ENCODE data around the gene OR6S1.
"Not testable (repeated sequence)": the region's sequence is repeated elsewhere in the genome, so short reads cannot be mapped to it uniquely, and the experiment has no call there.

Gene OR6S1

GRCh38 chr14:20671597-20672283, 30.2 kb upstream of the OR6S1 start:
- TF ChIP-seq MAX (IDR thresholded peaks at IDR 0.05; ENCODE audit: low read depth, low read length) (no peak), MYC (IDR thresholded peaks at IDR 0.05; ENCODE audit: low read depth, low read length) (no peak), POLR2A (IDR thresholded peaks at IDR 0.05; ENCODE audit: extremely low read depth, insufficient read length) (no peak)
- TF ChIP-seq, protein P1, sequence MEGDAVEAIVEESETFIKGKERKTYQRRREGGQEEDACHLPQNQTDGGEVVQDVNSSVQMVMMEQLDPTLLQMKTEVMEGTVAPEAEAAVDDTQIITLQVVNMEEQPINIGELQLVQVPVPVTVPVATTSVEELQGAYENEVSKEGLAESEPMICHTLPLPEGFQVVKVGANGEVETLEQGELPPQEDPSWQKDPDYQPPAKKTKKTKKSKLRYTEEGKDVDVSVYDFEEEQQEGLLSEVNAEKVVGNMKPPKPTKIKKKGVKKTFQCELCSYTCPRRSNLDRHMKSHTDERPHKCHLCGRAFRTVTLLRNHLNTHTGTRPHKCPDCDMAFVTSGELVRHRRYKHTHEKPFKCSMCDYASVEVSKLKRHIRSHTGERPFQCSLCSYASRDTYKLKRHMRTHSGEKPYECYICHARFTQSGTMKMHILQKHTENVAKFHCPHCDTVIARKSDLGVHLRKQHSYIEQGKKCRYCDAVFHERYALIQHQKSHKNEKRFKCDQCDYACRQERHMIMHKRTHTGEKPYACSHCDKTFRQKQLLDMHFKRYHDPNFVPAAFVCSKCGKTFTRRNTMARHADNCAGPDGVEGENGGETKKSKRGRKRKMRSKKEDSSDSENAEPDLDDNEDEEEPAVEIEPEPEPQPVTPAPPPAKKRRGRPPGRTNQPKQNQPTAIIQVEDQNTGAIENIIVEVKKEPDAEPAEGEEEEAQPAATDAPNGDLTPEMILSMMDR (IDR thresholded peaks at IDR 0.05; ENCODE audit: low read depth, low read length), result no peak
- DNase-seq (ENCODE audit: low read depth), result no peak
- H3K4me3 ChIP-seq (ENCODE audit: low read depth, low read length), result no peak overlapping the region

GRCh38 chr14:20668969-20669368, 27.5 kb upstream of the OR6S1 start:
- DNase-seq (ENCODE audit: low read depth), result no peak
- TF ChIP-seq POLR2A (IDR thresholded peaks at IDR 0.05; ENCODE audit: extremely low read depth, insufficient read length) (no peak), MYC (IDR thresholded peaks at IDR 0.05; ENCODE audit: low read depth, low read length) (no peak)
- no peak overlapping the region for H3K4me3 ChIP-seq (ENCODE audit: low read depth, low read length)

GRCh38 chr14:20667957-20668356, 26.5 kb upstream of the OR6S1 start:
- no peak overlapping the region for H3K4me3 ChIP-seq (ENCODE audit: low read depth, low read length)
- TF ChIP-seq POLR2A (IDR thresholded peaks at IDR 0.05; ENCODE audit: extremely low read depth, insufficient read length), result no peak
- TF ChIP-seq MYC (IDR thresholded peaks at IDR 0.05; ENCODE audit: low read depth, low read length), result no peak
- TF ChIP-seq, protein P1 (IDR thresholded peaks at IDR 0.05; ENCODE audit: low read depth, low read length), result no peak
- no peak for TF ChIP-seq MAX (IDR thresholded peaks at IDR 0.05; ENCODE audit: low read depth, low read length)
- no peak for DNase-seq (ENCODE audit: low read depth)

DNA sequence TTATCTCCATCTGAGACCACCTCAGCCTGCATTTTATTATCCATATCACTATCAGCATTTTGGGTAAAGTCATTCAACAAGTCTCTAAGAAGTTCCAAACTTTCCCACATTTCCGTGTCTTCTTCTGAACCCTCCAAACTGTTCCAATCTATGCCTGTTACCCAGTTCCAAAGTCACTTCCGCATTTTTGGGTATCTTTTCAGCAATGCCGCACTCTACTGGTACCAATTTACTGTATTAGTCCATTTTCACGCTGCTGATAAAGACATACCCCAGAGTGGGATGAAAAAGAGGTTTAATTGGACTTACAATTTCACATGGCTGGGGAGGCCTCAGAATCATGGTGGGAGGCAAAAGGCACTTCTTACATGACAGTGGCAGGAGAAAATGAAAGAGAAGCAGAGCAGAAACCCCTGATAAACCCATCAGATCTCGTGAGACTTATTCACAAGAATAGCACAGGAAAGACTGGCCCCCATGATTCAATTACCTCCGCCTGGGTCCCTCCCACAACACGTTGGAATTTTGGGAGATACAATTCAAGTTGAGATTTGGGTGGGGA, 25.0 kb upstream of the OR6S1 start:
- H3K4me3 ChIP-seq (ENCODE audit: low read depth, low read length); DNase-seq (ENCODE audit: low read depth): not testable (repeated sequence)

GRCh38 chr14:20662968-20663732, 21.7 kb upstream of the OR6S1 start:
- peak; percentile 68 for DNase-seq (ENCODE audit: low read depth)
- no peak overlapping the region for H3K4me3 ChIP-seq (ENCODE audit: low read depth, low read length)
- no peak for TF ChIP-seq MAX (IDR thresholded peaks at IDR 0.05; ENCODE audit: low read depth, low read length)
- TF ChIP-seq, protein P1 (IDR thresholded peaks at IDR 0.05; ENCODE audit: low read depth, low read length), result peak; percentile 36
- no peak for TF ChIP-seq POLR2A (IDR thresholded peaks at IDR 0.05; ENCODE audit: extremely low read depth, insufficient read length)

DNA sequence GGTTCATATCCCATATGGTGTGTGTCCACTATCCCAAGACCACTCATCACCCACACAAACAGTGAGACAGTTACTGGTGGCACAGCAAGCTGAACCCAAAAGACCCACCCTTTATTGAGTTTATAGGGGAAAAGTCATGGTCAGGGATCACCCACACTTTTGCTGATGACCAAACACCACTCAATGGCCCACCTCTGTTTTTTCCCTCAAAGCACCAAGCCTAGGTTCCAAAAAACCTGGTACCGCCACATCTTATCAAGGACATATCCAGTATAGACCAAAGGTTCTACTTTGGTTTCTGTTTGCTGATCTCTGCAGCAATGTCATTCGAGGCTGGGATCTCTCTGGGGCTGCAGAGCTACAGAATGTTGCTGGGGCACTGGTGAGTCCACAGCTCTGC, 19.7 kb upstream of the OR6S1 start:
- TF ChIP-seq, protein P1 (IDR thresholded peaks at IDR 0.05; ENCODE audit: low read depth, low read length), result no peak
- no peak for TF ChIP-seq POLR2A (IDR thresholded peaks at IDR 0.05; ENCODE audit: extremely low read depth, insufficient read length)
- TF ChIP-seq MAX (IDR thresholded peaks at IDR 0.05; ENCODE audit: low read depth, low read length), result no peak
- TF ChIP-seq MYC (IDR thresholded peaks at IDR 0.05; ENCODE audit: low read depth, low read length), result no peak
- no peak overlapping the region for H3K4me3 ChIP-seq (ENCODE audit: low read depth, low read length)
- DNase-seq (ENCODE audit: low read depth), result no peak

Measured in NB4 (cell line).